SK-N-SH treated with all-trans-retinoic acid at 6 μM for 48 hours (cell line): Measurements from ENCODE around the gene ADAMTS2.

ENCODE experiments used
- ATAC-seq: fragments of 200-7000 bp; cut with Tn5 transposase; 3 replicates; pipeline ENCODE4 v1.9.1; 2020; ENCODE audit warnings: mild to moderate bottlenecking, moderate library complexity
- ARNTL ChIP-seq: fragments of 450-650 bp; formaldehyde crosslinking; IDR thresholded peaks from 2 replicates; pipeline ENCODE4 v1.5.0; 2020; ENCODE audit warnings: low read depth, mild to moderate bottlenecking, moderate library complexity, borderline replicate concordance
- CSDC2 ChIP-seq: fragments of 250-450 bp; sonication (Bioruptor Pico); IDR thresholded peaks from 2 replicates; pipeline ENCODE4 v1.5.0; 2020; ENCODE audit warnings: mild to moderate bottlenecking, moderate library complexity
- ESRRG ChIP-seq: fragments of 250-450 bp; sonication (Bioruptor Pico); IDR thresholded peaks from 2 replicates; pipeline ENCODE4 v1.6.1; 2021; ENCODE audit warnings: mild to moderate bottlenecking
- GLIS3 ChIP-seq: fragments of 250-450 bp; sonication (Bioruptor Pico); IDR thresholded peaks from 2 replicates; pipeline ENCODE4 v1.5.0; 2020; ENCODE audit warnings: mild to moderate bottlenecking, moderate library complexity
- ISL1 ChIP-seq: fragments of 250-450 bp; sonication (Bioruptor Pico); IDR thresholded peaks from 2 replicates; pipeline ENCODE4 v2.1.2; 2022; ENCODE audit warnings: mild to moderate bottlenecking, moderate library complexity
- OSR1 ChIP-seq: fragments of 250-450 bp; sonication (Bioruptor Pico); IDR thresholded peaks from 2 replicates; pipeline ENCODE4 v1.8.0; 2022; ENCODE audit warnings: moderate library complexity, mild to moderate bottlenecking, inconsistent platforms
- POU6F1 ChIP-seq: fragments of 250-450 bp; sonication (Bioruptor Pico); IDR thresholded peaks from 2 replicates; pipeline ENCODE4 v1.8.0; 2021; ENCODE audit warnings: low read depth, mild to moderate bottlenecking, moderate library complexity, borderline replicate concordance
- PPARA ChIP-seq: fragments of 250-450 bp; sonication (Bioruptor Pico); IDR thresholded peaks from 2 replicates; pipeline ENCODE4 v1.5.0; 2020; ENCODE audit warnings: mild to moderate bottlenecking, borderline replicate concordance
- RARB ChIP-seq: fragments of 250-450 bp; sonication (Bioruptor Pico); IDR thresholded peaks from 2 replicates; pipeline ENCODE4 v1.8.0; 2021; ENCODE audit warnings: mild to moderate bottlenecking, moderate library complexity
- SNAI2 ChIP-seq: fragments of 250-450 bp; sonication (Bioruptor Pico); IDR thresholded peaks from 2 replicates; pipeline ENCODE4 v1.5.0; 2020; ENCODE audit warnings: mild to moderate bottlenecking, moderate library complexity
- TCF4 ChIP-seq: fragments of 250-450 bp; sonication (Bioruptor Pico); IDR thresholded peaks from 2 replicates; pipeline ENCODE4 v1.8.0; 2021; ENCODE audit warnings: mild to moderate bottlenecking, moderate library complexity, borderline replicate concordance
- TOX ChIP-seq: fragments of 250-450 bp; sonication (Bioruptor Pico); IDR thresholded peaks from 2 replicates; pipeline ENCODE4 v1.8.0; 2021; ENCODE audit warnings: mild to moderate bottlenecking, moderate library complexity, borderline replicate concordance
- TSHZ2 ChIP-seq: fragments of 250-450 bp; sonication (Bioruptor Pico); IDR thresholded peaks from 2 replicates; pipeline ENCODE4 v1.5.0; 2020; ENCODE audit warnings: mild to moderate bottlenecking, moderate library complexity
- ZC3H10 ChIP-seq: fragments of 250-450 bp; sonication (Bioruptor Pico); IDR thresholded peaks from 2 replicates; pipeline ENCODE4 v1.5.1; 2021; ENCODE audit warnings: mild to moderate bottlenecking, moderate library complexity
- ZFP3 ChIP-seq: fragments of 250-450 bp; sonication (Bioruptor Pico); IDR thresholded peaks from 2 replicates; pipeline ENCODE4 v1.5.0; 2020; ENCODE audit warnings: mild to moderate bottlenecking, moderate library complexity
- ZFP30 ChIP-seq: fragments of 450-650 bp; formaldehyde crosslinking; IDR thresholded peaks from 2 replicates; pipeline ENCODE4 v1.5.0; 2022; ENCODE audit warnings: mild to moderate bottlenecking, moderate library complexity
- ZNF565 ChIP-seq: fragments of 450-650 bp; formaldehyde crosslinking; conservative IDR thresholded peaks from 2 replicates; pipeline ENCODE4 v1.5.0; 2020; ENCODE audit warnings: low read depth, mild to moderate bottlenecking, moderate library complexity
- ZNF70 ChIP-seq: fragments of 450-650 bp; formaldehyde crosslinking; IDR thresholded peaks from 2 replicates; pipeline ENCODE4 v1.5.0; 2020; ENCODE audit warnings: mild to moderate bottlenecking, moderate library complexity
- TF ChIP-seq, protein P1 (sequence below): fragments of 250-450 bp; sonication (Bioruptor Pico); IDR thresholded peaks from 2 replicates; pipeline ENCODE4 v1.8.0; 2020; ENCODE audit warnings: mild to moderate bottlenecking, moderate library complexity, borderline replicate concordance
- TF ChIP-seq, protein P2 (sequence below): fragments of 250-450 bp; sonication (Bioruptor Pico); IDR thresholded peaks from 2 replicates; pipeline ENCODE4 v1.5.1; 2021; ENCODE audit warnings: mild to moderate bottlenecking, moderate library complexity

ADAMTS2 gene

DNA sequence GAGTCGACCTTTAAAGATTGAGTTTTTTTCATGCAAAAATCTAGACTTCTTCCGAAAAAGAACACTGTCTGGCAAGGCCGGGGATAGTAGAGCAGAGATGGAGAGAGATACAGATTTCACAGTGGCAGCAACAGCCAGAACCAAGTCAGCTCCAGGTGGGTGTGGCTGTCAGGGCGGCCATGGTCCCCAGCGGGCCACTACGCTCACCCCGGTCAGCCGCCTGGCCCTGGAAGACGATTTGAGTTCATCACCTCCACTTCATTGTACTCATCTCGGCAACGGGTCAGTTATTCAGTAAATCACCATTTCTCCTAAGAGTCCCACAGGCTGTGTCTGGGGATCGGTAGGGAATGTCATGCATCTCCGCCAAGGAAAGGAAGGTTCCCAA, 232.1 kb downstream of the ADAMTS2 start:
- TF ChIP-seq, protein P1, sequence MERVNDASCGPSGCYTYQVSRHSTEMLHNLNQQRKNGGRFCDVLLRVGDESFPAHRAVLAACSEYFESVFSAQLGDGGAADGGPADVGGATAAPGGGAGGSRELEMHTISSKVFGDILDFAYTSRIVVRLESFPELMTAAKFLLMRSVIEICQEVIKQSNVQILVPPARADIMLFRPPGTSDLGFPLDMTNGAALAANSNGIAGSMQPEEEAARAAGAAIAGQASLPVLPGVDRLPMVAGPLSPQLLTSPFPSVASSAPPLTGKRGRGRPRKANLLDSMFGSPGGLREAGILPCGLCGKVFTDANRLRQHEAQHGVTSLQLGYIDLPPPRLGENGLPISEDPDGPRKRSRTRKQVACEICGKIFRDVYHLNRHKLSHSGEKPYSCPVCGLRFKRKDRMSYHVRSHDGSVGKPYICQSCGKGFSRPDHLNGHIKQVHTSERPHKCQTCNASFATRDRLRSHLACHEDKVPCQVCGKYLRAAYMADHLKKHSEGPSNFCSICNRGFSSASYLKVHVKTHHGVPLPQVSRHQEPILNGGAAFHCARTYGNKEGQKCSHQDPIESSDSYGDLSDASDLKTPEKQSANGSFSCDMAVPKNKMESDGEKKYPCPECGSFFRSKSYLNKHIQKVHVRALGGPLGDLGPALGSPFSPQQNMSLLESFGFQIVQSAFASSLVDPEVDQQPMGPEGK (CRISPR knock-in tag), result no peak
- TF ChIP-seq ZC3H10 (CRISPR knock-in tag) (no peak), OSR1 (CRISPR knock-in tag) (no peak), SNAI2 (CRISPR knock-in tag) (no peak), TCF4 (CRISPR knock-in tag) (no peak), ZFP30 (CRISPR knock-in tag) (no peak), ESRRG (CRISPR knock-in tag) (no peak), ZNF70 (CRISPR knock-in tag) (no peak), GLIS3 (no peak), TSHZ2 (no peak)
- no peak for ATAC-seq

GRCh38 chr5:179112469-179113142, 232.7 kb downstream of the ADAMTS2 start:
- TF ChIP-seq, protein P2, sequence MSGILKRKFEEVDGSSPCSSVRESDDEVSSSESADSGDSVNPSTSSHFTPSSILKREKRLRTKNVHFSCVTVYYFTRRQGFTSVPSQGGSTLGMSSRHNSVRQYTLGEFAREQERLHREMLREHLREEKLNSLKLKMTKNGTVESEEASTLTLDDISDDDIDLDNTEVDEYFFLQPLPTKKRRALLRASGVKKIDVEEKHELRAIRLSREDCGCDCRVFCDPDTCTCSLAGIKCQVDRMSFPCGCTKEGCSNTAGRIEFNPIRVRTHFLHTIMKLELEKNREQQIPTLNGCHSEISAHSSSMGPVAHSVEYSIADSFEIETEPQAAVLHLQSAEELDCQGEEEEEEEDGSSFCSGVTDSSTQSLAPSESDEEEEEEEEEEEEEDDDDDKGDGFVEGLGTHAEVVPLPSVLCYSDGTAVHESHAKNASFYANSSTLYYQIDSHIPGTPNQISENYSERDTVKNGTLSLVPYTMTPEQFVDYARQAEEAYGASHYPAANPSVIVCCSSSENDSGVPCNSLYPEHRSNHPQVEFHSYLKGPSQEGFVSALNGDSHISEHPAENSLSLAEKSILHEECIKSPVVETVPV (CRISPR knock-in tag), result no peak
- no peak for TF ChIP-seq ZFP3 (CRISPR knock-in tag)
- no peak for TF ChIP-seq TOX
- TF ChIP-seq SNAI2 (CRISPR knock-in tag), result no peak
- TF ChIP-seq PPARA (CRISPR knock-in tag), result no peak
- TF ChIP-seq OSR1 (CRISPR knock-in tag), result no peak
- no peak for TF ChIP-seq ARNTL (CRISPR knock-in tag)
- no peak for TF ChIP-seq ESRRG (CRISPR knock-in tag)
- no peak for TF ChIP-seq TCF4 (CRISPR knock-in tag)
- TF ChIP-seq CSDC2 (CRISPR knock-in tag), result no peak
- TF ChIP-seq ZNF565, result no peak
- ATAC-seq, result no peak

- no peak for ATAC-seq
- TF ChIP-seq ESRRG (CRISPR knock-in tag), result no peak
- TF ChIP-seq, protein P2 (CRISPR knock-in tag), result no peak
- TF ChIP-seq ZFP30 (CRISPR knock-in tag), result no peak
- TF ChIP-seq ZNF70 (CRISPR knock-in tag), result no peak
- no peak for TF ChIP-seq RARB (CRISPR knock-in tag)
- TF ChIP-seq ARNTL (CRISPR knock-in tag), result no peak
- no peak for TF ChIP-seq GLIS3
- no peak for TF ChIP-seq TSHZ2
- no peak for TF ChIP-seq ZFP3 (CRISPR knock-in tag)
- TF ChIP-seq, protein P1 (CRISPR knock-in tag), result no peak
- TF ChIP-seq ISL1 (CRISPR knock-in tag), result no peak
- TF ChIP-seq PPARA (CRISPR knock-in tag), result no peak
- TF ChIP-seq POU6F1, result no peak
Observed at GRCh38 chr5:179111267-179112207, 233.7 kb downstream of the ADAMTS2 start.
